GM19463 (cell line): ENCODE data around the gene LRMDA.
"Not testable (repeated sequence)": the region's sequence is repeated elsewhere in the genome, so short reads cannot be mapped to it uniquely, and the experiment has no call there.

Source experiments
- ATAC-seq: cut with Tn5 transposase; IDR thresholded peaks from one replicate; pipeline ENCODE4 v1.9.1; 2021; ENCODE audit warnings: mild to moderate bottlenecking, moderate library complexity; ENCODE audit not compliant: unreplicated experiment

Gene LRMDA

DNA sequence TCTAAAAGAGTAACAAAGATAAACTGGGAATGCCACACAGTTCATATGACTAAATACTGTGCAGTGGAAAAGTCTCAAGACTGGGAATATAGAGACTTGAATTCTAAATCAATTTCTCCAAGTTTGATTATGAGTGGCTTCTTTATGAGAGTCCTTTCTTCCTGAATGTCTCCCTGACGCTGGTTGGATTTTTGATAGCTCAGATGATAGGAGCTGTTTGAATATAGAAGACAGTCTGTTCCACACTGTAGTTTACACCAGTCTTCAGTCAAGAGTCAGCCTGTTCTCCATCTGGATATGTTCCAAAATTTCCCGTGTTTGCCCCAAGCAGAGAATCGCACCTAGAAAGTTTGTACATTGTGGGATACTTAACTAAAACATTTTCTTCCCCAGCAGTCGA is 173.7 kb downstream of the LRMDA start:
- ATAC-seq = no peak

DNA sequence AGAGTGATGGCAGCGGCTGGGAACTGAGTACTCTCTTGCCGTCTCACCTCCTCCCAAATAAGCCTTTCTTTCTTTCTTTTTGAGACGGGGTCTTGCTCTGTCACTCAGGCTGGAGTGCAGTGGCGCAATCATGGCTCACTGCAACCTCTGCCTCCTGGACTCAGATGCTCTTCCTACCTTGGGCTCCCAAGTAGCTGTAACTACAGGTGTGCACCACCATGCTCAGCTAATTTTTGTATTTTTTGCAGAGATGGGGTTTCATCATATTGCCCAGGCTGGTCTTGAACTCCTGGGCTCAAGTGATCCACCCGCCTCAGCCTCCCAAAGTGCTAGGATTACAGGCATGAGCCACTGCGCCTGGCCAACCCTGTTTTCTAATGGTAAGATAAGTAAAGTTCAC is 174.4 kb downstream of the LRMDA start:
- ATAC-seq = not testable (repeated sequence)

DNA sequence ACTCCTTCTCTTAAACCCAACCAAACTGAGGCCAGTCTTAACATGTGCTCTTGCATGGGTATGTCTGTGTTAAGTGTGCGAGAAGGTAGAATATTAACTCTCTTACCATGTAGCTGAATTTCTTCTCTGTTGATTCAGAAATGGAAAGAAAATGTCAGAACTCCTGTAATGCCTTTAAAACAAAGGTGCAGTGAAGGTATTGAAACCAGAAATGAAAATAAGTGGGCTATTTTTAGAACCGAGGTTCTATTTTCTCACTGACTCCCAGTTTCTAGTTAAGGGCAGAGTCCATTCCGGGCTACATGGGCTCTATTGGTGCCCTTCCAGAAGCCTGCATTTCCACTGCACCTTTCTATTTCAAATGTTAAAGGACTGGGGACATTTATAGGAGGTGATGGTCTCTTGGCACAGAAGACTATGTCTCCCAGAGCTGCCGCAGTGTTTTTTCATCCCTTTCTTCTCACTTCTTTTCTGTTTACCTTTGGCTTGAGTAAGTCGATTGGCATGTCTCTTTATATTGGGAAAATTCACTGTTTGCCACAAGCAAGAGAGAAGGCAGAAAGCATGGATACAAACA is 174.9 kb downstream of the LRMDA start:
- peak; percentile 75 for ATAC-seq

DNA sequence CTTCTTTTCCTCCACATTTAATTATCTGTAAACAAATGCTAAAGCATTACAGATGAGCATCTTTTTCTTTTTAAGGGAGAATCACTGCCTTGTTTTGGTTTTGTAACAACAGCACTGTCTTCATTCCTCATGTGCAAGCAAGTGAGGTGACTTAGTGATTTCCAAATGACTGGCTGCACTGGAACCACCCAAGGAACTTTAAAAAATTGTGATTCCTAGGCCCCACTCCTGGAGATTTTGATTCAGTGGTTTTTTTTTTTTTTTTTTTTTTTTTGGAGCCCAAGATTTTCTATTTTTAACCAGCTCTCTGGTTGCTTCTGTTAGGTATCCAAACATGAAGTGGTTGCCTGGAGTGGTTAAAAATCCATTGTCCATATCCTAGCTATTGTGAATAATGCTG is 176.2 kb downstream of the LRMDA start:
- no peak for ATAC-seq

DNA sequence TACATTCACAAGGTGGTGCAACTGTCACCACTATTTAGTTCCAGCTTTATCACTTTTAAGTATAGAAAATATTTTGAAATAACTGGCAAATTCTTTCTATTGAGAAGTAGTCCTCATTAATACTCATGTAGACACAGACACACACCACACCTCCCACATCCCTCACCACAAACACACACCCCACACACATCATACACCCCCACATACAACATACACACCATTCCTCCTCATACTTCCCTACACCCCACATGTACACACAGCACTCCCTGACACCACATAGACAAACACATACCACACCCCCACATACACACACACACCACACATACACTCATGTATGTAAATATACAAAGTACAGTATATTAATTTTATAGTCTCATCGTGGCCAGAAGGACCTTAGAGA is 178.8 kb downstream of the LRMDA start:
- no peak for ATAC-seq

DNA sequence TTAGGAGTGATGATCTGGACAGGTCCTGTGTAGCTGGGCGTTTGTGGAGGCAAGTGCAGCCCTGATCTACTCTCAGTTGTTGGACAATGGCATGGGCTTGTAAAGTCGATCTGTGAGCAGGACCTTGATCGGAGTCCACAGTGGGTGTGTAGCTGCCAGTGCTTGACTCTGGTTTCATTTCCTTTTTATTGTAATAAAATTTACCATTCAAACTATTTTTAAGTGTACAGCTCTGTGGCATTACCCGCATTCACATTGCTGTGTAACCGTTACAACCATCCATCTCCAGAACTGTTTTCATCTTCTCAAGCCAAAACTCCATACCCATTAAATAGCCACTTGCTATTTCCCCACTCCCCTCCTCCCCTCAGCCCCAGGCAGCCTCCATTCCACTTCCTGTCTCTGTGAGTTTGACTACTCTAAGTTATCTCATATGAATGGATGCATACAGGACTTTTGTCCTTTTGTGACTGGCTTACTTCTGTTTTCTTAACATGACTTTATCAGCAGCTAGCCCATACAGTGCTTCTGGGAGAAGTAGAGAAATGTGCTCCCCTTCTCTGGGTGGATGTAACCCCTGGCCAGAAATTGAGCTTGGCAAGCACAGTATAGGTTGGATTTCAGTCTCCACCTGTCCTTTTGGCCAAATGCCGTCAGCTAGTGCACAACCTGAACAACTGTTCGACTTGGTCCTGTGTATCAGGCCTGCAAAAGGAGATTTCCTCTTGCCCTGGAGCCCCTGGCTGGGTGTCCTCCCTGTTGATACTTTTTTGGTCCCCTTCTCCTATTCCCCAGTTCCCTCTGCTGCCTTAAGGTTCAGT is 180.0 kb downstream of the LRMDA start:
- ATAC-seq = peak; percentile 21

DNA sequence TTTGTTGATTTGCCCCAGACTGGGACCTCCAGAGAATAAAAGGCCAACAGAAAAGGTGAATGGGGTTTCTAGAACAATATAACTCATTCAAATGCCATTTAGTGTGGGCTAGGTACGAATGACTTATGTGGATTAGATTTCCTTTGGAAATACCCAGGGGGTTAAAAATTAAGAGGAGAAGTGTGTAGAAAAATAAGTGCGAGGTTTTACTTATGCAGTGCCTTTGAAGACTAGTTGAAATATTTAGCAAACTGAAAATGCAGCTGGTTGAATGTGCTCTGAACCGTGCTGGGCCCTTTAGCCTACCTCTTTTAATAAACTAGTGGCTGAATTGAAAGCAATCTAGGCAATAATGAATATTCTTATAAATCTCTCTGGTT is 180.6 kb downstream of the LRMDA start:
- peak; percentile 34 for ATAC-seq

DNA sequence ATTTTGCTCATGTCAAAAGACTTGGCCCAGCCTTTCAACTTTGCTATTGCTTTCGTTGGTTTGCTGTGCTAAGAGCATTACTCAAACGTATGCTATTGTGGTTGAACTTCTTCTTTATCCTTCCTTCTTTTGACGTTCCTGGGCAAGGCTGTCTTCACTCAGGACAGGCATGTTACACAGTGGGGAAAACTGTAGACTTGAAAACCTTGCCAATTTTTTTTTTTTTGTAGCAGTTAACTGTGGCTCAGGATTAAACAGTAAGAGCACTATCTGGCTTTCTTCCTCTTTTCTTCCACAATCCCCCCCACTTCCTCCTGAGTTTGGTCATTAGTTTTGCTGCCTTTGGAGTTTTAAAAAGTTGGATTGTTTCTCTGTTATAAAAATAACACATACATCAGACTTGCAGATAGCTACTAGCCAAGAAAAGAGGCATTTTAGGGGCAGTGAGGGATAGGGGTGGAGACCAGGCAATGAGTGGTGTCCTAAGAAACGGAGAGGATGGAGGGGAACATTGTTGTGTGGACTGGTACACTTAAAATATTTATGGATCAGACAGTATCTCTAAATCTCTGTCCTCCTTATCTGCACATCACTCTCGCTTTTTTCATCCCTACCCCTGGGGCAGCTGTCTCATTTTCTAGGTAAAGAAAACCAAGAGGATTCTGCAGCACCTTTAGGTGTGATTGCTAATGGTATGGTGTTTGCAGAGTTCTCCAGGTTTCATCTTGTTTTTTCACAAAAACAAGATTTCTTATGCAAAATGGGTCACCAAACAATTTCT is 181.7 kb downstream of the LRMDA start:
- ATAC-seq = peak; percentile 28

DNA sequence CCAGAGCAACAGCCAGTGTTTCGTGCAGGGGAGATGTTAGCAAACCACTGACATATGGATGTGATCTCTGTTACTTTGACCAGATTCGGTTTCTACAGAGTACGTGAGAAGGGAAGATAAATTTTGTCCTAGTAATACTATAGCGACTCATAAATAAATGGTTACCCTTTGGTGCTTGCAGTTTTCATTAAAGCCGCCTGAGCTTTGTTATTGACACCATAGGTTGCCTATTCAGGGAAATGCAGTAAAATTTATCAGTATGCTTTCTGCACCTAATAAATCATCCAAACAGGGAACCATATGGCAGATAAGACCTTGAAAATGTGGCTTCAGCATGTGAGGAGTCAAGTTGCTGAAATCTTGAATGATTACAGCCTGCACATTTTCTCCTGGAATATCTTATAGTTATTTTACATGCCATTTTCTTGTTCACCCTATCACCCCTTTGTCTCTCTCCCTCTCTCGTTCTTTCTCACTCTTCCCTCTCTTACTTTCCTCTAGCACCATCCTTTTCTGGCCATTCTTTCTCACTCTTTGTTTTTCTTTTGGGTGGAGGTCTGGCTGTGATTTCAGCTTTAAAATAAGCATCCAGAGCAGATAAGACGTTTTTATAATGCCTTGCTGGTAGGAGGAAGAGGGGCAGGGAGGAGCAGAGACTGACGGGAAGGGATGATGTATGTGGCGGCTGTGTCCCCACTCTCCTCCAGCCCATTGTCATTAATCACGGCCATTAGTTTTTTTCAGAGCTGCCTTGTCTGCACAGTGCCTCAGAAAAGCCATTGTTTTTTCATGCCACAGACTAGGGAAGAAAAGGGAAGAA is 182.5 kb downstream of the LRMDA start:
- no peak for ATAC-seq

DNA sequence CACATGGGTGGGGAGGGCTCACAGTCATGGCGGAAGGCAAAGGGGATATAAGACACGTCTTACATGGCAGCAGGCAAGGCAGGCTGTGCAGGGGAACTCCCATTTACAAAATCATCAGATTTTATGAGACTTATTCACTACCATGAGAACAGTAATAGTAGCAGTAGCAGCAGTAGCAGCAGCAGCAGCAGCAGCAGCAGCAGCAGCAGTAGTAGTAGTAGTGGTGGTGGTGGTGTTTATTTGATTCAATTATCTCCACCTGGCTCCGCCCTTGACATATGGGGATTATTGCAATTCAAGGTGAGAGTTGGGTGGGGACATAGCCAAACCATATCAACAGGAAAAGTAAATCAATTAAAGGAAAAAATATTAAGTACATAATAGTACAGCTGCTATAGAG is 184.7 kb downstream of the LRMDA start:
- no peak for ATAC-seq

DNA sequence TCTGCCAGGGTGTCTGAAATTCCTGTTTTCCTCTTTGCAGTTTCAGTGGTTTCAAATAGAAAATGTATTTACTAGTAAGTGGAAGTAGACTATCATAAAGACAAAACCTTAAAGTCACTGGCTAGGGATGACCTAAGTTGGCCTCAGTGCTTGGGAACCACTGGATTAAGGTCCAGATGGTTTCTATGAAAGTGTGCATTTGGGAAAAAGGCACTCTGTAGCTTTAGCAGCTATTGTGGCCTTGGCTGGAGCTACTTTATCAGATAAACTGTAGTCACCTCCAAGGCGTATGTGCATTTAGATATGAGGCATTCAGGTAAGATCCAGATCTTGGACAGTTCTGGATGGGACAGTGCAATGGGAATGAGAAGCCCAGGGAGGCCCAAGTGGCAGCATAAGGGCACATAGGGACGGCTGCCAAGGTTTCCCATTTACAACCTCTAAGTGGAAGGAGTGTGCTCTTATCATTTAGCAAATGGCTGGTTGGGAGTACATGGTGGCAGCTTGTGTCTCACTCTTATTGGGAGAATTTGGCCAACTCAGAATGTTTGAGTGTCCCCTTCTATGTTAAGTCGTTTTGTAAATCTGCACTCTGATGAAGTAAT is 185.6 kb downstream of the LRMDA start:
- no peak for ATAC-seq

DNA sequence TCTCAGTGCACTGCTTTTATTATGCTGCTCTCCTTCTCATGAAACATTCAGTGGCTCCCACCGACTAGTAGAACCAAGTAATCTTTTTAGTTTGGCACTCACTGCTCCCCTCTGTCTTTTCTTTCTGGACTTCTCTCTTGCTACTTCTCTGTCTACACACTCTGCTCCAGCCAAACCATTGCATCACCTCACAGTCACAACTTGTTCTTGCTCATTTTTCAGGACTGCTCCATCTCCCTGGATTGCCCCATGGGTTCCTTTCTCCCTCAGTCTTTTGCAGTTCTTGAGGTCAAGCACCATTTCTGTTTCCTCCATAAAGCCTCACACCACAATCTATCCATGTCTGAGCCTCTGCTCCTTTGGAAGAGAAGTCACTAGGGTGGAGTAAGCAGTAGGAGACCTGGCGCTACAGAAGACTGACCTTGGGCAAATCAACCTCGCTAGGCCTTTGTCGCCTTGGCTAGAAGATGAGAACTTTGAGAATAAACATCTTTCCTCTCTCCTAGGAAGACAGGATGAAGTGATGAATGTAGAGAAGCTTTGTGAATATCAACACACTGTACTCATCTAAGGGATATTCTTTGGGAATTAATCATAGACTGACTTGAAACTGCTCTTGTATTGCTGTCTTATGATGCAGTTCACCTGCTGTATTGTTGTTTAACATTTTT is 186.2 kb downstream of the LRMDA start:
- ATAC-seq = no peak

DNA sequence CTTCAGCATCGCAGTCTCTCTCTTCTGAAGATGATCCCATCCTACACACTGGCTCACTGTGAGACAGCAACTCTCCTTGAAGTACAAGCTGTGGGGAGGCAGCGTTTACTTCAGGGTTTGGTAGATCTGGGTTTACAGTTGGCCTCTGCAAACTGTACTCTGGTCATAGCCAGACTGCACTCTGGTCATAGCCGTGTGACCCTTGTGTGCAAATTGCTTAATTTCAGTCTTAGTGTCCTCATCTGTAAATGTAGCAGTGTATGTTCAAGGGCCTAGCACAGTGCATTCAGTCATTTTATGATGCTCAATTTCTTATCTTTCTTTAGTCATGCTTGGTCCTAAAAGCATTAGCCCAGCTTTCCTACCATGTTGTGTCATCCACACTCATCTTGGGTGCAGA is 188.2 kb downstream of the LRMDA start:
- peak; percentile 46 for ATAC-seq

DNA sequence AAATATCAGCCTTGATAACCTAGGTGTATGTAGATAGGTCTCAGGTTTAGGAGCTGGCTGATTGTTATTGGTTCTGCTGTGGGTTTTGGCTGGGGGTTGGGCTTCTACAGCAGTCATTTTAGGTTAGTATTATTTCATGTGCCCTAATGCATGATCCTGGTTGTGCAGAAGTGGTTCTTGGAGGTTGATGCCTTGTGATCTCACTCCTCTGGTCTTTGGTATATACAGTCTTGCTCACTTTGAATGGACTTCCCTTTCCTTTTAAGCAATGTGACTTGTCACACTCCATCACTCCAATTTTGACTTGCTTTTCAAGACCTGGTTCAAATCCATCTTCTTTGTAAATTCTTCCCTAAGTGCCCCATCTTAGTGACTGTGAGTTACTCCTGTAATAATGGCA is 188.9 kb downstream of the LRMDA start:
- no peak for ATAC-seq

DNA sequence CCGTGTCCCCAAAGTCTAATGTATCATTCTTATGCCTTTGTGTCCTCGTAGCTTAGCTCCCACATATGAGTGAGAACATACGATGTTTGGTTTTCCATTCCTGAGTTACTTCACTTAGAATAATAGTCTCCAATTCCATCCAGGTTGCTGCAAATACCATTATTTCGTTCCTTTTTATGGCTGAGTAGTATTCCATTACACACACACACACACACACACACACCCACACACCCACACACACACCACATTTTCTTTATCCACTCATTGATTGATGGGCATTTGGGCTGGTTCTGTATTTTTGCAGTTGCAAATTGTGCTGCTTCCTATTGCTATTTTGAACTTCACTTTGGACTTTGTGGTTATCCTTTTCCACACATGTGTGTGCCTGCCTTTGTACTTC is 189.6 kb downstream of the LRMDA start:
- not testable (repeated sequence) for ATAC-seq

DNA sequence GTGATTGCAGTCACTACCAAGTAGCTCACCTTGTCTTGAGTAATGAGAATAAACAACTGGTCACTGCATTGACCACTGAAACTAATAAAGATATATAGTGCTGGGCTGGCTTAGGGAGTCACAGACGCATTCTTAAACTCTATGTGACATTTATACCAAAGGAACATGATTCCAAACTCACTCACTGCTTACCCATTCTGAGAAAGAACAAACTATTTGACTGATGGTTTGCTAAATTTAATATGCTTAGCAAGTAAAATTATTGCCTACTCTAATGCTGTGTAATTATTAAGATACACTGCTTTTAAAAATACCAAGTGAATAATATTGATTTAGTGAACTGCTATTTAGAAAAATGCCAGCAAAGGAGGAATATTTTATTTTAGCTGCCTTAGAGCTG is 191.1 kb downstream of the LRMDA start:
- ATAC-seq = no peak

DNA sequence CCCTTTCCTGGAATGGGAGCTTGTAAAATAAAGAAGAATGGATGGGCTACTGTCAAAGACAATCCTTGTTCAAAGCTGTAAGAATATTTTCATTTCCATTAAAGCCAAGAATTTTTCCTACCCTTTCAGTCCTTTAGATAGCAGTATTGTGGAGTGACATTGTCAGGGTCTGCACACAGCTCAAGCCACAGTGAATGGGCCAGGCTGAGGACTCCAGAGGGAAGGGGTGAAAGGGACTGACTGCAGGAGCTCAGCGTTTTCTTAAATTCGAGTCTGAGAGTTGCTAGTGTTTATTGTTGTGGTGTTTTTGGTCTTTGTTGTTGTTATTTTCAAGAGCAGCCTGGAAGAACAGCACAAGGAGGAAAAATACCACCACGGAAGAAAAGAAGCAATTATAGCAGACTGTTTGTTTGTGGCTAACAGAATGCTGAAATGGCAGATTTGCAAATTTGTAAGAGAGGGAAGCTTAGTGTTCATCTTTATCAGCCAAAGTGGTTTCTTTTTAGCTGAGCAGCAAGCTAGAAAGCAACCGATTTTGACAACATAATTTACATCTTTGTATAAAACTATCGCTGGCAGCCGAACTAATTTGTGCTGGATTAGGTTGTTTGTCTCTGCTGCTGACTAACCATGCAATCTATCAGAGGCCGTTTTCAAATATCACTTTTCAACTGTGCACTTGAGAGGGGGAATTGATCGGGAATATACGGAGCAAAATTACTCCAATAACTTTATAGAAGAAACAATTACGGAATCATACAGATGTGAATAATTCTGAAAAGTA is 192.1 kb downstream of the LRMDA start:
- no peak for ATAC-seq

DNA sequence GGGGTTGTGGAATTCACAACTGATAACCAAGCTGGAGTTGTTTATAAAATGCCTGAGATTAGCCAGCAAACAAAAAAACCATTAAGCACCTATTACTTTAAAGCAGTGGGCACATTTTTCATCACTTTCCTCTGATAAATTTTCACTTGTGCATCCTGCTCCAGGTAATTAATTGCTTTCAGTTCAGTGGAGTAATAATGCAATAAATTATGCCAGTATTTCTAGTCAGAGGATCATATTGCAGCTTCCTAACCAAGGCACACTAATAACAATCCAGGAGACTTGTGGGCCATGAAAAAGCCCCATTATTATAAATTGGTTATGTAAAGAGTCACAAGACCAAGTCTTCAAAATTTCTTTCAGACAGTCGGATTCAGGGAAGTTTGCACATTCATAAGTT is 193.2 kb downstream of the LRMDA start:
- no peak for ATAC-seq

DNA sequence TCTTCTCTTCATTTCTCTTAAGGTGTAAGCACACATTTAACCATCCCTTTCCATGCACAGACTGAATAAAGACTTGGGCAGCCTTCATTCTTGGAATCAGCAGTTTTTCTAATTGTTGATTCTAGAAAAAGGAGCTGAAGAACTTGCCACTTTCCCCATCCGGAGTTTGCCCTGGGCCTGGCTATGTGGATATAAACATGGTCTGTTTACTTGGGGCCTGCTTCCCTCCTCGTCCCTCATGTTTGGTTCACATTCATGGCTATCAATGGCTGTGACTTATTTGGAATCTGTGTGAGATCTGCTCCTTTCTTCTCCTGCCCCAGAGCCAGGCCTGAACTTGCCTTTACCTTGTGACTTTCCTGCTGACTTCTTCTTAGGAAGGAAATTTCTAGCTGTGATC is 199.3 kb downstream of the LRMDA start:
- no peak for ATAC-seq
